Measurements from ENCODE around the gene SLC1A7. TPM values are rescaled to one million over a fixed set of nuclear protein-coding genes. Genes with fewer than 3 reads are reported as not detected.

SLC1A7 gene
- polyA plus RNA-seq, 1 experiment, result 0.63 TPM

- DNase-seq (ENCODE audit: low read depth), result no peak
- H3K4me3 ChIP-seq (ENCODE audit: low read depth, low read length), result no peak overlapping the region
- ChIA-PET CTCF (interaction anchor here (0.6 to 1.6 kb wide), 6 partner anchors 9 to 126 kb away, joined by 3 to 4 read pairs (median 3); no protein-coding TSS in a partner anchor), POLR2A (interaction anchor here (0.5 to 0.9 kb wide), 2 partner anchors 25 to 1087 kb away, joined by 7 to 9 read pairs; no protein-coding TSS in a partner anchor)
- peaks cover 2% of the 10 kb centered on the region for H3K36me3 ChIP-seq (ENCODE audit: control insufficient read depth, insufficient read depth, low read length)
- TF ChIP-seq, protein P1, sequence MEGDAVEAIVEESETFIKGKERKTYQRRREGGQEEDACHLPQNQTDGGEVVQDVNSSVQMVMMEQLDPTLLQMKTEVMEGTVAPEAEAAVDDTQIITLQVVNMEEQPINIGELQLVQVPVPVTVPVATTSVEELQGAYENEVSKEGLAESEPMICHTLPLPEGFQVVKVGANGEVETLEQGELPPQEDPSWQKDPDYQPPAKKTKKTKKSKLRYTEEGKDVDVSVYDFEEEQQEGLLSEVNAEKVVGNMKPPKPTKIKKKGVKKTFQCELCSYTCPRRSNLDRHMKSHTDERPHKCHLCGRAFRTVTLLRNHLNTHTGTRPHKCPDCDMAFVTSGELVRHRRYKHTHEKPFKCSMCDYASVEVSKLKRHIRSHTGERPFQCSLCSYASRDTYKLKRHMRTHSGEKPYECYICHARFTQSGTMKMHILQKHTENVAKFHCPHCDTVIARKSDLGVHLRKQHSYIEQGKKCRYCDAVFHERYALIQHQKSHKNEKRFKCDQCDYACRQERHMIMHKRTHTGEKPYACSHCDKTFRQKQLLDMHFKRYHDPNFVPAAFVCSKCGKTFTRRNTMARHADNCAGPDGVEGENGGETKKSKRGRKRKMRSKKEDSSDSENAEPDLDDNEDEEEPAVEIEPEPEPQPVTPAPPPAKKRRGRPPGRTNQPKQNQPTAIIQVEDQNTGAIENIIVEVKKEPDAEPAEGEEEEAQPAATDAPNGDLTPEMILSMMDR (IDR thresholded peaks at IDR 0.05; ENCODE audit: insufficient read depth, low read depth, low read length), result no peak
- no peaks in the 10 kb centered on the region for H3K27me3 ChIP-seq (ENCODE audit: control insufficient read depth, insufficient read depth, low read length)
Observed at GRCh38 chr1:53092659-53093450, 49.6 kb downstream of the SLC1A7 start.

DNA sequence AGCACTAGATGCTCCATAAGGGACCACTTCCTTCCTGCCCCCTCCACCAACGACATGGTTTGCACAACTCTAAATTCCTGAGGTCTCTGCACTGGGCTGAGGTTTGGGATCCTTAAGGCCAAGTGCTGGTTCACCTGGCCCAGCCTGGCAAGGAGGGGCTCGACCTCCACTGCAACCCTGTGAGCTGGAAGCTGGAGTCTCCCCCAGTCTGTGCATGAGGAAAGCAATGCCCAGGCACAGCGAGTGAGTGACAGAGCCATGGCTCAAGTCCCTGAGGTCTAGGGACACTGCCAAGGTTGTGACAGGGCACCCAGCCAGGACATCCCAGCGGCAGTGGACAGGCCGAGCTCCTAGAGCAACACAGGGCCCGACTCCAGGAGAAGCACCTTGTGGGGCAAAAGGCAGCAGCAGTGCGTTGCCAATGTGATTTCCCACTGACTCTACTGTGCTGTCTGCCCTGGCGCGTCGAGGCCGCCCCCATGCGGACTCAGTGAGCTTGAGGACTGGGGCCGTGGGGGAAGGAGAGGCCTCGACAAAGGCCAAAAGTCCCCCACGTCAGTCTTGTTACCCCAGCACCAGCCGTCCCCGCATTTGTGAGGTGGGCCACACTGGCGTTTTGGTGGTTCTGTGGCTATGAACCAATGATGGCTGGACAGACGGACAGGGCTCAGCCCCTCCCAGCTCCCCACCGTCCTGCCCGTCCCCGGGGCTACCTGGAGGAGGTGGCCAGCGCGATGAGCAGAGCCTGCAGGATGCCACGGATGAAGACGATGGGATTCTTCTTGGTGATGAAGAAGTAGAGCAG is 50.4 kb downstream of the SLC1A7 start:
- H3K36me3 ChIP-seq (ENCODE audit: control insufficient read depth, insufficient read depth, low read length), result peaks cover 7% of the 10 kb centered on the region
- no peak overlapping the region for H3K4me3 ChIP-seq (ENCODE audit: low read depth, low read length)
- ChIA-PET POLR2A (interaction anchor here (0.5 kb wide), 1 partner anchor 1088 kb away, joined by 9 read pairs; no protein-coding TSS in a partner anchor), CTCF (interaction anchor here (0.6 to 1.6 kb wide), 8 partner anchors 9 to 125 kb away, joined by 3 to 4 read pairs (median 3); no protein-coding TSS in a partner anchor)
- TF ChIP-seq, protein P1 (IDR thresholded peaks at IDR 0.05; ENCODE audit: insufficient read depth, low read depth, low read length), result no peak
- no peaks in the 10 kb centered on the region for H3K27me3 ChIP-seq (ENCODE audit: control insufficient read depth, insufficient read depth, low read length)
- DNase-seq (ENCODE audit: low read depth), result no peak

DNA sequence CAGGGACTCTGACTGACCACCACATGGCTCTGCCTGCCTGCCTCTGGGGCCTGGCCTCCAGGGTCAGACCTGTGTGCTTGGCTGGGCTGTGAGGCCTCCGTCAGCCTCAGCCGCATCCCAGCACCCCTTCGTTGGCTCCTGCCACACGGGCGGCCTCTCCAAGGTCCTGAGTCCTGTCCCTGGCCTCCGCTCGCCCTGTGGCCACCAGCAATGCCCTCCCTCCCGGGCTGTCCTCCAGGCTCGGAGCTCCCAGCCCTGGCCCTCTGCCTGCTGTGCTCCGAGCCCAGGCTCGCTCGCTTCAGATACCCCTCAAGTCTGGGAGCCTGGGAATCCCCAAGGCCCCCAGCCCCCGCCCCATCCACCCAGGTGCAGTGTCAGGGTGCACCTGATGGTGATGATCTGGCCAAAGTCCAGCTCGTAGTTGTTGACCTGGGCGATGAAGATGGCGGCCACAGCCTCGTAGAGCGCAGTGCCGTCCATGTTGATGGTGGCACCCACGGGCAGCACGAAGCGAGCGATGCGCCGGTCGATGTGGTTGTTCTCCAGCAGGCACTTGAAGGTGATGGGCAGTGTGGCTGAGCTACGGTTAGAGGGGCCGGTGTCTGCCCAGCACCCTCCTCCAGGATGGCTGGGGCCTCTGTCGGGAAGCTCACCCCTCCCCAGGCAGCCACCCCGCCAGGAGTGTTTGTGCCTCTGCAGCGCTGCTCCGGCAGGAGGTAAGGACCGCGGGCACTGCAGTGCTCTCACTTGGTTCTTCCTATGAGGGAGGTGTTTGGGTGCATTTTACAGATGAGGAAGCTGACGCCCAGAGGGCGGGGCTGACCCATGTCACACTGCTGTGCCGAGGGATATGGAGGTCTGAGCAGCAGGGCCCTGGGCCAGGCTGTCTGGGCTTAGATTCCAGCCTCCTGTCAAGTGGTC is 52.0 kb downstream of the SLC1A7 start:
- no peak for DNase-seq (ENCODE audit: low read depth)
- H3K36me3 ChIP-seq (ENCODE audit: control insufficient read depth, insufficient read depth, low read length), result peaks cover 16% of the 10 kb centered on the region
- no peak overlapping the region for H3K4me3 ChIP-seq (ENCODE audit: low read depth, low read length)
- ChIA-PET CTCF (no interaction called here), POLR2A (interaction anchor here (0.5 kb wide), 1 partner anchor 275 kb away, joined by 9 read pairs; no protein-coding TSS in a partner anchor)
- TF ChIP-seq, protein P1 (IDR thresholded peaks at IDR 0.05; ENCODE audit: insufficient read depth, low read depth, low read length), result no peak
- H3K27me3 ChIP-seq (ENCODE audit: control insufficient read depth, insufficient read depth, low read length), result no peaks in the 10 kb centered on the region

GRCh38 chr1:53089478-53090226 is 52.8 kb downstream of the SLC1A7 start:
- Histone ChIP-seq H3K27me3 (ENCODE audit: control insufficient read depth, insufficient read depth, low read length) (no peaks in the 10 kb centered on the region), H3K36me3 (ENCODE audit: control insufficient read depth, insufficient read depth, low read length) (peaks cover 22% of the 10 kb centered on the region), H3K4me3 (ENCODE audit: low read depth, low read length) (no peak overlapping the region)
- DNase-seq (ENCODE audit: low read depth), result no peak
- ChIA-PET CTCF (interaction anchor here (1.7 kb wide), 1 partner anchor 97 kb away, joined by 4 read pairs; no protein-coding TSS in a partner anchor), POLR2A (interaction anchor here (0.5 kb wide), 1 partner anchor 276 kb away, joined by 9 read pairs; no protein-coding TSS in a partner anchor)
- TF ChIP-seq, protein P1 (IDR thresholded peaks at IDR 0.05; ENCODE audit: insufficient read depth, low read depth, low read length), result no peak

Measured in BJ (cell line).